Measurements from ENCODE around the gene TBC1D22A. TPM values are rescaled to one million over a fixed set of nuclear protein-coding genes. Genes with fewer than 3 reads are reported as not detected.

The TBC1D22A gene
- total and polyA plus RNA-seq, 11 donors = 9.4 to 30.7 (median 18.6) TPM

- ATAC-seq (no peak), DNase-seq (peak in 4 of 5 donors; percentile 3 to 57 (median 12))
- no peak overlapping the region for H3K27ac ChIP-seq
- intact Hi-C loops (cut with DNase I) = no loop called here
- peaks cover 0 to 2% (median 0%) of the 10 kb centered on the region in 9 donors for H3K36me3 ChIP-seq
- TF ChIP-seq, protein P1, sequence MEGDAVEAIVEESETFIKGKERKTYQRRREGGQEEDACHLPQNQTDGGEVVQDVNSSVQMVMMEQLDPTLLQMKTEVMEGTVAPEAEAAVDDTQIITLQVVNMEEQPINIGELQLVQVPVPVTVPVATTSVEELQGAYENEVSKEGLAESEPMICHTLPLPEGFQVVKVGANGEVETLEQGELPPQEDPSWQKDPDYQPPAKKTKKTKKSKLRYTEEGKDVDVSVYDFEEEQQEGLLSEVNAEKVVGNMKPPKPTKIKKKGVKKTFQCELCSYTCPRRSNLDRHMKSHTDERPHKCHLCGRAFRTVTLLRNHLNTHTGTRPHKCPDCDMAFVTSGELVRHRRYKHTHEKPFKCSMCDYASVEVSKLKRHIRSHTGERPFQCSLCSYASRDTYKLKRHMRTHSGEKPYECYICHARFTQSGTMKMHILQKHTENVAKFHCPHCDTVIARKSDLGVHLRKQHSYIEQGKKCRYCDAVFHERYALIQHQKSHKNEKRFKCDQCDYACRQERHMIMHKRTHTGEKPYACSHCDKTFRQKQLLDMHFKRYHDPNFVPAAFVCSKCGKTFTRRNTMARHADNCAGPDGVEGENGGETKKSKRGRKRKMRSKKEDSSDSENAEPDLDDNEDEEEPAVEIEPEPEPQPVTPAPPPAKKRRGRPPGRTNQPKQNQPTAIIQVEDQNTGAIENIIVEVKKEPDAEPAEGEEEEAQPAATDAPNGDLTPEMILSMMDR (IDR thresholded peaks at IDR 0.05) = no peak
- no peak for TF ChIP-seq POLR2A (IDR thresholded peaks at IDR 0.05)
- H3K27me3 ChIP-seq = no peaks in the 10 kb centered on the region
- H3K4me3 ChIP-seq = no peak overlapping the region
- WGBS, 4 donors = 94 to 99% (median 96%) methylated on average over 12 to 24 of the region's 24 CpGs
- peaks cover 0 to 13% (median 2%) of the 10 kb centered on the region in 12 donors for H3K4me1 ChIP-seq
- no peaks in the 10 kb centered on the region for H3K9me3 ChIP-seq
These were observed 414.3 kb downstream of the TBC1D22A start for GRCh38 chr22:47176573-47177333.

- 95 to 98% (median 96%) methylated on average over 15 to 16 of the region's 16 CpGs for WGBS, 4 donors
- intact Hi-C loops (cut with DNase I) = no loop called here
- TF ChIP-seq POLR2A (IDR thresholded peaks at IDR 0.05) = no peak
- TF ChIP-seq, protein P1 (IDR thresholded peaks at IDR 0.05) = no peak
- Histone ChIP-seq H3K9me3 (no peaks in the 10 kb centered on the region), H3K4me1 (peaks cover 0 to 13% (median 2%) of the 10 kb centered on the region in 12 donors), H3K27me3 (no peaks in the 10 kb centered on the region), H3K27ac (no peak overlapping the region), H3K36me3 (peaks cover 0 to 2% (median 0%) of the 10 kb centered on the region in 9 donors), H3K4me3 (no peak overlapping the region)
- DNase-seq (peak in 4 of 5 donors; percentile 3 to 50 (median 12)), ATAC-seq (no peak)
These were observed 414.9 kb downstream of the TBC1D22A start for GRCh38 chr22:47177334-47177815.

DNA sequence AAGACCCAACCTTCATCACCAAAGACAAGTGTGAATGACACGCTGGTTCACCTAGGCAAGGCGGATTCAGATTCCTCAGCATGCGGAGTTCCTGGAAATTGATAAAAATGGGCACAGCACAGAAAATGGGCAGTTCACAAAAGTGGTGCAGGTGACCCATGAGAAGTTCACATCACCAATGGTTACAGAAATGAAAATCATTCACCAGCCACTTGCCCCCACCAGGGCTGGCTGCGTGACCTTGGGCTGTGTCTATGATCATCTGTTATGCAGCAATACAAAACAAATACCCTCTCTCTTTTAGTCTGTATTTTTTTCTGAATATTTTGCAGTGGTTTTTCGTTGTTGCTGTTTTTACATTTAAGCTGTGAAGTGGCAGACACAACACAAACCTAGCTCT lies 415.9 kb downstream of the TBC1D22A start:
- Histone ChIP-seq H3K36me3 (peaks cover 0 to 2% (median 0%) of the 10 kb centered on the region in 9 donors), H3K27me3 (no peaks in the 10 kb centered on the region), H3K4me1 (peaks cover 0 to 13% (median 2%) of the 10 kb centered on the region in 12 donors), H3K27ac (no peak overlapping the region), H3K9me3 (peaks cover 0 to 5% (median 0%) of the 10 kb centered on the region in 12 donors), H3K4me3 (no peak overlapping the region)
- intact Hi-C loops (cut with DNase I) = no loop called here
- TF ChIP-seq POLR2A (IDR thresholded peaks at IDR 0.05) = no peak
- TF ChIP-seq, protein P1 (IDR thresholded peaks at IDR 0.05) = no peak
- 94 to 99% (median 97%) methylated on average over 5 of the region's 5 CpGs for whole genome bisulfite sequencing, 4 donors
- DNase-seq (peak in 1 of 5 donors; percentile 2), ATAC-seq (no peak)

DNA sequence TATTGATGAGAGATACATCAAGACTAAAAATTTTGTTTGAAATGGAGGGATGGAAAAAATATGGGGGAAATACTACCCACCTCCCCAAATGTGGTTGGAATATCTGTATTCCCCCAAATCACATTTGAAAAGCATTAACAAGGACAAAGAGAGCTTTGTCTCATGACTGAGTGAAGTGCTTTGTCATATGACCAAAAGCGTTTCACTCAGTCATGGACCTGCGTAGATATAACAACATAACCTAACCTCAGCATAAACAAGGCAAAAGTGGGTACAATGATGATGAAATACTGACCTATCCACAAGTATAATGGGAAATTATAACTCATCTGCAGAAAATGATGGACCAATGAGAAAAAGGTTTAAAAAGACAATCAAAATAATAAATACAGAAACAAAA lies 418.3 kb downstream of the TBC1D22A start:
- intact Hi-C loops (cut with DNase I) = no loop called here
- DNase-seq (no peak), ATAC-seq (no peak)
- no peak overlapping the region for H3K4me3 ChIP-seq
- no peak for TF ChIP-seq POLR2A (IDR thresholded peaks at IDR 0.05)
- TF ChIP-seq, protein P1 (IDR thresholded peaks at IDR 0.05) = no peak
- no peaks in the 10 kb centered on the region for H3K36me3 ChIP-seq
- H3K9me3 ChIP-seq = peaks cover 0 to 27% (median 8%) of the 10 kb centered on the region in 12 donors
- WGBS, 4 donors = 88 to 100% (median 91%) methylated on average over 2 of the region's 2 CpGs
- H3K27ac ChIP-seq = no peak overlapping the region
- no peaks in the 10 kb centered on the region for H3K27me3 ChIP-seq
- peaks cover 0 to 3% (median 0%) of the 10 kb centered on the region in 12 donors for H3K4me1 ChIP-seq

Data from heart left ventricle (tissue), 16 donors.